ENCODE results near the gene TINAGL1.

The TINAGL1 gene

GRCh38 chr1:31628931-31629556 lies 52.7 kb downstream of the TINAGL1 start:
- no peak for FAIRE-seq

- FAIRE-seq, result no peak
These were observed 56.3 kb downstream of the TINAGL1 start for GRCh38 chr1:31632649-31633048.

DNA sequence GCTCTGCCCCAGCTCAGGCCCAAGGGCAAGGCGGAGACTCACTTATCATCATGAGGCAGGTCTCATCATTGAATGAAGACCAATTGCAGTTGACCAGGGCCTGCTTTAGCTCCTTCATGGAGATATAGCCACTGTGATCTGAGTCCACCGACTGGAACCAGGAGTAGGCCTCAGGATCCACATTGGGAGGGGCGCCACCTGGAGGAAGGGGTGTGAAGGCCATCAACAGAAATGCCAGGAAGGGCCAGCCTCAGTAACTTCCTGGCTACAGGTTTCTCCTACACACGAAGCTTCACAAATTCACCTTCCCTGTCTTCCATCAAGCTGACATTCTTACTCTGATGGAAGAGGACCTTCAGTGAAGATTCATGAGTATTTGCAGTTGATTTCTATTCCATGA lies 56.8 kb downstream of the TINAGL1 start:
- no peak for FAIRE-seq
